GM10266 (cell line): Measurements from ENCODE around the gene TGFBR1.

ENCODE experiments used
- DNase-seq: peaks from one replicate; pipeline ENCODE4 v3.0.0; 2012; ENCODE audit errors: extremely low spot score
- CTCF ChIP-seq: IDR thresholded peaks from 2 replicates; pipeline ENCODE4 v1.5.1; 2012; ENCODE audit warnings: mild to moderate bottlenecking, low read depth; ENCODE audit not compliant: control insufficient read depth, insufficient read depth; ENCODE audit errors: missing control alignments

Gene TGFBR1

DNA sequence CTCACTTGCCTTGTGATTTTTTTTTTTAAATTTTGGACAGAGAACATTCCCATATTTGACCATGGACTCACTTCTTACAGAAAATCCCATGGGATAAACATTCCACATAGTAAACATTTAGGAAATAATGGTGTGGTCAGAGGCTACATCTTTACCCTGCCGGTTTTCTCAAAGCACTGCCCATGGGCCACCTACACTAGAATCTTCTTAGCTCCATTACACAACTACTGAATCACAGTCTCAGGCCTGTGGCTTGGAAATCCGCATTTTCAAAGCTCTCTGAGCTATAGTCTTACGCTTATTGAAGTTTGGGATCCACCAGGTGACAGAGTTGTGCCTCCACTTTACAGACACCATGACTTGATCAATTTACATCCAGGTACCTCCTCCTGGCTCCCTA, 77.4 kb downstream of the TGFBR1 start:
- TF ChIP-seq CTCF = no peak
- DNase-seq = no peak

- TF ChIP-seq CTCF = no peak
- no peak for DNase-seq
These were observed 78.7 kb downstream of the TGFBR1 start for GRCh38 chr9:99183616-99184015.

- DNase-seq = no peak
- no peak for TF ChIP-seq CTCF
These were observed 79.2 kb downstream of the TGFBR1 start for GRCh38 chr9:99184110-99184474.

GRCh38 chr9:99184475-99185347, 79.8 kb downstream of the TGFBR1 start:
- peak; percentile 68 for DNase-seq

GRCh38 chr9:99185348-99185632, 80.4 kb downstream of the TGFBR1 start:
- no peak for TF ChIP-seq CTCF
- no peak for DNase-seq

More at GRCh38 chr9:99184475-99185347, 79.8 kb downstream of the TGFBR1 start:
- peak; percentile 92 for TF ChIP-seq CTCF

DNA sequence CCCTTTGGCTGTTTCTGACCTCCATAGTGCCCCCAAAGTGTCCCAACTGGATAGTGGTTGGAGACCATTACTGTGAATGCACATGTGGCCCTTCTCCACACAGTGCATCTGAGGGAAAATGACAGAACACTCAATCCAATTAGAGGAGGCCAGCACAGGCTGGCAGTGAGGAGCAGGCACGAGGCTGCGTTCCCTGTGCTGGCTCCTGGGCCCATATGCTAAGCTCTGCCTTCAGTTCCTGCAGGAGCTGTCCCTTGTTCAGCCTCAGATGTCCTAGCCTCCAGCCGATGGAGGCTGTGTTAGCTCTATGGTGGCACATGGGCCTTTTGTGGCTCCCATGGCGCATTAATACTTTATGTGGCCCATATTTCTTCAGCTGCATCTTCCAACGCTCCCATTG, 81.0 kb downstream of the TGFBR1 start:
- no peak for TF ChIP-seq CTCF
- no peak for DNase-seq

DNA sequence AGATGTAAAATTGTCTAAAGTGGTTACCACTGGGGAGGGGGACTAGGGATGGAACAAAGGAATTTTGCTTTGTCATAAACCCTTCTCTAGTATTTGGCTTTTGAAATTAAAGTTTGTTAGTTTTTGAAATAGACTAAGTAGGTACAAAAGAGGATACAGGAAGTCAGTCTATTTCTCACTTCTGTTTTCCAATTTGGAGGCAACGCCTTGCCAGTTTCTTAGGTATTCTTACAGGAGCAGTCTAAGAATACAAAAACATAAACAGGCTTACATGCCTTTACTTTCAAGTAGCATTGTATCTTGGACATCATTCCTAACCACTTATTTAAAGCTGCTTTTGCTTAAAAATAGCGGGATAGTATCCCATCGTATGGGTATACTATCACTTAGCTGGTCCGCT, 82.4 kb downstream of the TGFBR1 start:
- no peak for DNase-seq
- no peak for TF ChIP-seq CTCF
